A673 (cell line): ENCODE measurements around the gene MRC1.

Experiments used
- EZH2 ChIP-seq: fragments of 200-600 bp; sonication (generic); IDR thresholded peaks from 2 replicates; pipeline ENCODE4 v1.6.1; 2017; ENCODE audit warnings: borderline replicate concordance, low read depth, mild to moderate bottlenecking, mixed read lengths, antibody characterized with exemption, low read length; ENCODE audit not compliant: poor library complexity, severe bottlenecking
- TF ChIP-seq, protein P1 (sequence below): fragments of 300-800, 200-600 bp; sonication (generic); conservative IDR thresholded peaks from 2 replicates; pipeline ENCODE4 v1.5.1; 2017; ENCODE audit warnings: low read depth, mild to moderate bottlenecking, antibody characterized with exemption, low read length, moderate library complexity, mixed read lengths

DNA sequence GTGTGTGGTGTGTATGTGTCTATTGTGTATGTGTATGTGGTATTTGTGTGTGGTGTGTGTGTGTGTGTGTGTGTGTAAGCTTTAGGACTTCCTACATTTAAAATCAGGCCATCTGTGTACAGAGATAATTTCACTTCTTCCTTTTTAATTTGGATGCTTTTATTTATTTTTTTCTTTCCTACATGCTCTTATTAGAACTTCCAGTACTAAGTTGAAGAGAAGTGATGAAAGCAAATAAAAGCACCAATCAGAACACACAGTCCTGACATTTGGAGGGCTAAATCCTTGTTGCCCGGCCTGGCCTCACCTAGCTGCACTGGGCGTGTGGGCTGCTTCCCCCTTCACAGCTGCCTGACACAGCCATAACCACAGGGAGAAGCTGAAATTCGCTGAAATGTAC lies 3.8 kb upstream of the MRC1 start:
- TF ChIP-seq, protein P1, sequence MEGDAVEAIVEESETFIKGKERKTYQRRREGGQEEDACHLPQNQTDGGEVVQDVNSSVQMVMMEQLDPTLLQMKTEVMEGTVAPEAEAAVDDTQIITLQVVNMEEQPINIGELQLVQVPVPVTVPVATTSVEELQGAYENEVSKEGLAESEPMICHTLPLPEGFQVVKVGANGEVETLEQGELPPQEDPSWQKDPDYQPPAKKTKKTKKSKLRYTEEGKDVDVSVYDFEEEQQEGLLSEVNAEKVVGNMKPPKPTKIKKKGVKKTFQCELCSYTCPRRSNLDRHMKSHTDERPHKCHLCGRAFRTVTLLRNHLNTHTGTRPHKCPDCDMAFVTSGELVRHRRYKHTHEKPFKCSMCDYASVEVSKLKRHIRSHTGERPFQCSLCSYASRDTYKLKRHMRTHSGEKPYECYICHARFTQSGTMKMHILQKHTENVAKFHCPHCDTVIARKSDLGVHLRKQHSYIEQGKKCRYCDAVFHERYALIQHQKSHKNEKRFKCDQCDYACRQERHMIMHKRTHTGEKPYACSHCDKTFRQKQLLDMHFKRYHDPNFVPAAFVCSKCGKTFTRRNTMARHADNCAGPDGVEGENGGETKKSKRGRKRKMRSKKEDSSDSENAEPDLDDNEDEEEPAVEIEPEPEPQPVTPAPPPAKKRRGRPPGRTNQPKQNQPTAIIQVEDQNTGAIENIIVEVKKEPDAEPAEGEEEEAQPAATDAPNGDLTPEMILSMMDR: no peak
- TF ChIP-seq EZH2: no peak
